ENCODE results near the gene C2CD5.

C2CD5 gene

GRCh38 chr12:22407397-22407796, 136.9 kb downstream of the C2CD5 start:
- no peaks in the 10 kb centered on the region for H3K9me3 ChIP-seq (ENCODE audit: control insufficient read depth, insufficient read depth, low read length)
- no peak overlapping the region for H3K9ac ChIP-seq (ENCODE audit: low read depth, low read length)
- no peaks in the 10 kb centered on the region for H3K4me1 ChIP-seq (ENCODE audit: insufficient read depth, low read length)
- no peaks in the 10 kb centered on the region for H3K36me3 ChIP-seq (ENCODE audit: insufficient read depth, low read length)

GRCh38 chr12:22406627-22407026, 137.7 kb downstream of the C2CD5 start:
- Histone ChIP-seq H3K4me1 (ENCODE audit: insufficient read depth, low read length) (no peaks in the 10 kb centered on the region), H3K36me3 (ENCODE audit: insufficient read depth, low read length) (no peaks in the 10 kb centered on the region), H3K9me3 (ENCODE audit: control insufficient read depth, insufficient read depth, low read length) (no peaks in the 10 kb centered on the region), H3K9ac (ENCODE audit: low read depth, low read length) (no peak overlapping the region)

GRCh38 chr12:22399464-22400180, 144.7 kb downstream of the C2CD5 start:
- no peaks in the 10 kb centered on the region for H3K36me3 ChIP-seq (ENCODE audit: insufficient read depth, low read length)
- H3K9ac ChIP-seq (ENCODE audit: low read depth, low read length) = no peak overlapping the region
- H3K4me1 ChIP-seq (ENCODE audit: insufficient read depth, low read length) = no peaks in the 10 kb centered on the region
- no peaks in the 10 kb centered on the region for H3K9me3 ChIP-seq (ENCODE audit: control insufficient read depth, insufficient read depth, low read length)

Measured in ES-I3 (cell line).